Activated CD8-positive, alpha-beta memory T cell treated with anti-CD3 and anti-CD28 coated beads for 4 hours (primary cell): ENCODE measurements around the gene SFRP5.

Experiments
- DNase-seq, 2 donors: peaks; one replicate each; pipeline ENCODE4 v3.0.0-alpha.2; 2020; ENCODE audit warnings: low read depth in 2 of 2

The SFRP5 gene

DNA sequence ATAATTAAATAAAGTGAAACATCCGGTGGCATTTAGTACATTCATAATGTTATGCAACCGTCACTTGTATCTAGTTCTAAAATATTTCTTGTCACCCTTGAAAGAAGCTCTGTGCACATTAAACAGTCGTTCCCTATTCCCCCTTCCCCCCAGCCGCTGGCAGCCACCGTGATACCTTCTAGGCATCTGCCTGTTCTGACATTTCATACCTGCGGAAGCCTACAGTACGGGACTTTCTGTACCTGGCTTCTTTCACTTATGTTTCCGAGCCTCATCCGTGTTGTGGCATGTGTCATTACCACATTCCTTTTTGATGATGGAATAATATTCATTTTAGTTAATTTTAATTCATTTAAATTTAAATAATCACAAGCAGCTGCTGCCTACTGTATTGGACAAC lies 13.9 kb upstream of the SFRP5 start:
- DNase-seq: no peak

GRCh38 chr10:97785231-97785630 lies 13.4 kb upstream of the SFRP5 start:
- DNase-seq: no peak

DNA sequence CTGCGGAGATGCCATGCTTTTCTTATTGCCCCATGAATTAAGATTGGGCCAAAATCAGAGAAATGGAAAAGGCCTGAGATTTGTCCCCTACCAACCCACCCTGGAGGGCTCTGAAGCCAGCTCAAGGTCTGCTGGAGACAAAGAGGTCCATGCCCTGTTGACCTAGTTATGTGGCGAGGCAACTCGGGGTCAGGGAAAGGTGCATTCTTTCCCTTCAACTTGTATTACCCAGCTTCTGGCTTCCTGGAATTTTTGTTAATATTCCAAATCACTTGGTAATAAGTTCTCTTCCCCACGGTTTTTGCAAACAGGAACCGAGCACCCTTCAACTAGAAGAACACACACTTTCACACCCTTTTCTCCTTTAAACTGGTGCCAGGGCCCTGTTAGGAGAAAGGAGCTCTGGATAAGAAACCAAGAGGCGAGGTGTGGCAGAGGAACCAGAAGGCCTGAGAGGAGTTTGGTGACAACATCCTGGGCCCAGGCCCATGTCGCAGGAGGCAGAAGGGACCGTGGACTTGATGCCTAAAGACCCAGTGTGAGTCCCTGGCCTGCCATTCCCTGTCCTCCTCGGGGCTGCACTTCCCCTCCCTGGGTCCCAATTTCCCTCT lies 12.5 kb upstream of the SFRP5 start:
- DNase-seq: no peak

DNA sequence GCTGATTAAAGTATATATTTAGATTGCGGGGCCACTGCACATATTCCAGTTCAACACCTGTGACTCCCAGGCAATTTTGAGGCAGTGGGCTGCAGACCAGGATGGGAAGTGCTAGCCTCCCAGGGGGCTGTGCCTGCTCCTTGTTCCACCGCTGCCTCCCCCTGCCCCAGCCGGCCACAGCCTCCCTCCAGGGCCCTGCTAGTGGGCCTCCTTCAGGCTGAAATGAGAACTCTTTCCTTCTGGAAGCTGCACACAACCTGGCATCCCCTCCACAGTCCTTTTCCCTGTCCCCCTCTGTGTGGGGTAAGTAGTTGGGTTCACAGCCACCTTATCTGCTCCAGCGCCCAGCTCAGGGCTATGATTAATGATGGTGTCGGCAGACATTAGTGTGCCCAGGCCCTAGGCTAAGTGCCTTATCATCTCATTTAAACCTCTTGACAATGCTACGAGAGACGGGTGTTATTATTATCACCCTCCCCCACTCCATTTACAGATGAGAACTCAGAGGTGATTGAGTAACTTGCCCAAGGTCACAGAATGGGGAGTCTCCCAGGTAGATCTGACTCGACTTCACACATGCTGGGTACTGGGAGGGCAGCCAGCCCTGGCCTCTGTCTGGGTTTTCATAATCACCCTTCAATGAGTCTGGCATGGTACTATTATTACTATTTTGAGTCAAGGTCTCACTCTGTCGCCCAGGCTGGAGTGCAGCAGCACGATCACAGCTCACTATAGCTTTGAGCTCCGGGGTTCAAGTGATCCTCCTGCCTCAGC lies 10.8 kb upstream of the SFRP5 start:
- no peak for DNase-seq

DNA sequence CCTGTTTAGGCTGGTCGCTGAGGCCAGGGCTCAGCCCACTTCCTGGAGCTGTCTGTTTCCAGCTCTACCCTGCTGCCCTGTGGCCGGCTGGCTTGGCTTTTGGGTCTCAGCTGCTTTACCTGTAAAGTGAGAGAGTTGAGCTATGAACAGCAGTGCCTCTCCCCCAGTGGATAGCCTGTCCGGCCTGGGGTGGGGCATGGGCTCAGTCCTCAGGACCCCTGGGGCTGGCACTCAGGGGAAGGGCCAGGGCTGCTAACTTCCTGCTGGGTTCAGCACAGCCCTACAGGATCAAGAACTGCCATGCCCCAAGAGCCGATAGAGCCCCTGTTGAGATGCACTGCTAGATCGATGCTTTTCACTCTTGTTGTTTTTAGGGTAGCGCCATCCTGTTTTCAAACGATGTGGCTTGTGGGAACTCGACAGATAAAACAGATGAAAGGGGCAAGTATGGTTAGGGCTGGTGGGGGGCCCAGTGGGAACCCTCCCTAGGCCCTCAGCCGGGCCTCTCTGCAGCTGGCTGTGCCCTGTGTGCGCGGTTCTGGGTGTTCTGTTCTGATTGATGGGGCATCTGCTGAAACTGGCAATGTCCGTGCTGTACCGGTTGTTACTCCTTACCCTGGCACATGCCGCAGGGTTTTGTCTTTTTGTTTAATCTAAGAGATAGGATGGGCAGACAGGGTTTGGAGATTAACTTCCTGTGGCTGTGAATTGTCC lies 10.0 kb upstream of the SFRP5 start:
- DNase-seq: no peak

GRCh38 chr10:97780841-97781617 lies 9.2 kb upstream of the SFRP5 start:
- no peak for DNase-seq

- no peak for DNase-seq
Observed at GRCh38 chr10:97779975-97780374, 8.2 kb upstream of the SFRP5 start.

- DNase-seq: no peak
Observed at GRCh38 chr10:97779492-97779891, 7.7 kb upstream of the SFRP5 start.

DNA sequence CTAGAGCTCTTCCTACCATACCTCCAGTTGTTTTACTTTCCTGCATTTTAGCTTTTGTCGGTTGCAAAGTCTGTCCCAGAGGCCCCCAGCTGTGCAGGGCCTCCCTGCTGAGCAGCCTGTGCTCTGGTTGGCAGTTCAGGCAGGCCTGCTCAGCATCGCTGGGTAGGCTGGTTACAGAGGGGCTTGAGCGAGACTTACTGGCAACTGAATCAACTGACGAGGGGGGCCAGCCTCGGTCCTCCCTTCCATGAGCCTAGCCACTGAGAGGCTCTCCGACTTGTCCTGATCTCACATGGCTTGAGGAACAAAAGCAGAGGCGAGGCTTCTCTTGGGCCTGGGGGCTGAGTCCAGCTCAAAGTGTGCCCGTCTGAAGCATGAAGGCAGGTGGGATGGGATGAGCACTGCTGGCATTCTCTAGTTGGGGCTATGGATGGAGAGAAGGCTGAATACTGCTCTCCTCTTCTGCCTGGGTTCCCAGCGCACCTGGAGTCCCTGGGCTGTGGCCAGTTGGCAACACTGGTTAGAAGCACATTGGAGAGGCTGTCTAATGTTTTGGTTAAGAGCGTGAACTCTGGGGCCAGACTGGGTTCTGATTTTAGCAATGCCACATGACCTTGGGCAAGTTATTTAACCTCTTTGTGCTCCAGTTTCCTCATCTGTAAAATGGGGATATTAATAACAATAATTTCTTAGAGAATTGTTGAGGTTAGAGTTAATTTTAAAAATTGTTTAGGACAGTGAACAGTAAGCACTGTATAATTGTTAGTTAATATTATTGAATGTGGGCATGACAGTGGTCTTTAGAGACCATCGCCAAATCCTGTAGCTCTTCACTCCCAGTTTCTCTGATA lies 6.9 kb upstream of the SFRP5 start:
- DNase-seq: no peak

DNA sequence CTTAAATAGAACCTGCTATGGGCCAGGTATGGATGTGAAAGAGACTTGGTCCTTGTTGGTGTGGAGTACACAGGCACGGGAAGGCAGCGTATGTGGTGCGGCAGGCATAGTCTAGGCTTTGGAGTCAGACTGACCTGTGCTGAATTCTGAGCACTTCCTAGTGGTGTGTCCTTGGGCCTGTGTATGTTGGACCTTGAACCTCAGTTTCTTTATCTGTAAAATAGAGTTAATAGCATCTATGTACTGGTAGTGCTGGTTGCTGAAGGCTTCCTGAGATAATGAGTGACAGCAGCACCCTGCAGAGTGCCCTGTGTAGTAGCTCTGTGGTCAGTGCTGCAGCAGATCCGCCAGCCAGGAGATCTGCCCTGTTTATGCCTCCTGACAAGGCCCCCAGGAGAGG lies 5.3 kb upstream of the SFRP5 start:
- DNase-seq: no peak

DNA sequence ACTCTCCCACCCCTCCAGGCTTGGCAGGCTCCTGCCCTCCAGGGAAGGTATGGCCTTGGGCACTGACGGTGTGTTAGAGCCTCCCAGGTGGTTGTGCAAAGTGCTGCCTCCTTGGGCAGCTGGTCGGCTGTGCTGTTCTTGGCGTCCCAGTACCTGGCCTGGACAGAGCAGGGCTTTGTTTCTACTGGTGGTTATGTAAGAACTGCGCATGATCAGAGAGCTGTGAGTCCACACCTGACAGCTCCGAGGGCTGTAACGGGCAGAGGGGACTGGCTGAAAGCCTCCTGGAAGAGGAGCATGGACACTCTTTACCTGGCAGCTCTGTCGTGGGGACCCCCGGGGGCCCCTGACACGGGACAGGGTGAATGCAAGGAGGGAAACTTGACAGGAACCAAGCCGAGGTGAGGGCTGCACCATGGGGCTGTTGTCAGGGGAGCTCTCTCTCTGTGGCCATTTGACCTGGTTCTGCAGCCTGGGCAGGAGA lies 3.1 kb upstream of the SFRP5 start:
- no peak for DNase-seq

- no peak for DNase-seq
Observed at GRCh38 chr10:97773096-97773495, 1.3 kb upstream of the SFRP5 start.

DNA sequence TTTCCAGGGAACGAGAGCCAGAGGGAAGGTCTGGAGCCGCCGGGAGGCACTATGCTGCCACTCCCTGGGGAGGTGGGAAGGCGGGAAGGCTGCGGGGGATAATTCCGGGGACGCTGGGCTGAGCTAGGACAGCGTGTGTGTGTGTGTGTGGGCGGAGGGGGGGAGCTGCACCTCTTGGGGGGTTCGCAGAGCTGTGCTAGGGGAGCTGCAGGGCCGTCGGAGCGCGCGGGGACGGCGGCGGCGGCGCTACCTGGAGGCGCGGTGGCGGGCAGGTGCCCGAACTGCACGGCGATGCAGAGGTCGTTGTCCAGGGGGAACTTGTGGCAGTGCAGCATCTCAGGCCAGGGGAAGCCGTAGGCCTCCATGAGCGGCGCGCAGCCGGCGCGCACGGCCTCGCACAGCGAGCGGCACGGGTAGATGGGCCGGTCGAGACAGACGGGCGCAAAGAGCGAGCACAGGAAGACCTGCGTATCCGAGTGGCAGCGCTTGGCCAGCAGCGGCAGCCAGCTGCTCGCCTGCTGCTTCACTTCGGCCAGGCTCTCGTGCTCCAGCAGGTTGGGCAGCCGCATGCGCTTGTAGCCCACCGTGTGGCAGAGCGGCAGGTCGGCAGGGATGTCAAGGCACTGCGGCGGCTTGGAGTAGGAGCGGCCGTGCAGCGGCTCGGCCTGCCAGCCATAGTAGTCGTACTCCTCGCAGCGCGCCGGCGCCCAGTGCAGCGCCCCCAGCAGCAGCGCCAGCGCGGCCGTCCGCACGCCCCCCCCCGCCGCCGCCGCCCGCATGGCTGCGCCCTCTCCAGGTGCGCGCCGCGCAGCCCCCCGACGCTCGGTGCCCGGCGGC lies 526 bp downstream of the SFRP5 start:
- DNase-seq: no peak

- DNase-seq: no peak
Observed at GRCh38 chr10:97770255-97770654, 1.5 kb downstream of the SFRP5 start.

- no peak for DNase-seq
Observed at GRCh38 chr10:97768322-97769315, 3.2 kb downstream of the SFRP5 start.

GRCh38 chr10:97766996-97767924 lies 4.5 kb downstream of the SFRP5 start:
- no peak for DNase-seq

DNA sequence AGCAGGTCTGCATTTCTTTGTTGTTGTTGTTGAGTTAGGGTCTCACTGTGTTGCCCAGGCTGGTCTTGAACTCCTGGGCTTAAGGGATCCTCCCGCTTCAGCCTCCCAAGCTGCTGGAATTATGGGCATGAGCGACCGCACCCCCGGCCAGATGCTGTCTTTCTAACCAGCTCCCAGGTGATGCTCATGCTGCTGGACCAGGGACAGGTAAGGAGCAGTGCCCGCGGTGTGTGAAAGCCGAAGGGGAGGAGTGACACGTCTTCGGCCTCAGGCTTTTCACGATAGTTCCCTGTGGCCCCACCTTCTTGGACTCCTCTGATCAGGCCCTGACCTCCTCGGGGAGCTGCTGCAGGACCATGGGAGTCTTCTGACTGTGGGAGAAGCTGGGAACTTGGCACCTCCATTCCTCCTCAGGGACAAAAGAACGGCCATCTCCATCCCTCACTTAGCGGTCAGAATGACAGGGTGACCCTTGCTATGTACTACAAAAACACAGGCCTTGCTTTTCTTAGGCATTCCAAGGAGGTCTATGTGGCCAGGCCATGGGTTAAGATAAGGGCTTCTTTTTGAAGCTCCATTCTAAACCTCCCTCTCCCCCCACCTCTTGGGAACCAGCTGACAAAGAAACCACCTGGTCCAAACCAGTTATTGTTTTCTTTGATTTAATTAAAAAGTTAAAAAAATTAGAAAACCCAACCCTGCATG lies 5.5 kb downstream of the SFRP5 start:
- DNase-seq: no peak
